HG02884 (cell line): ENCODE data around the gene CSNK1G3.

Experiments
- ATAC-seq: cut with Tn5 transposase; IDR thresholded peaks from one replicate; pipeline ENCODE4 v1.9.1; 2021; ENCODE audit warnings: mild to moderate bottlenecking, moderate library complexity; ENCODE audit not compliant: unreplicated experiment

CSNK1G3 gene

GRCh38 chr5:123554601-123555000 is 42.6 kb downstream of the CSNK1G3 start:
- ATAC-seq, result no peak

GRCh38 chr5:123557907-123558306 is 45.9 kb downstream of the CSNK1G3 start:
- ATAC-seq, result no peak

- no peak for ATAC-seq
Observed at GRCh38 chr5:123558762-123559433, 46.9 kb downstream of the CSNK1G3 start.

GRCh38 chr5:123559434-123559775 is 47.4 kb downstream of the CSNK1G3 start:
- no peak for ATAC-seq

GRCh38 chr5:123561230-123561629 is 49.3 kb downstream of the CSNK1G3 start:
- ATAC-seq, result no peak

- no peak for ATAC-seq
Observed at GRCh38 chr5:123571927-123572326, 60.0 kb downstream of the CSNK1G3 start.

GRCh38 chr5:123578390-123578789 is 66.4 kb downstream of the CSNK1G3 start:
- no peak for ATAC-seq

GRCh38 chr5:123579410-123579809 is 67.4 kb downstream of the CSNK1G3 start:
- ATAC-seq, result no peak

GRCh38 chr5:123582550-123583285 is 70.7 kb downstream of the CSNK1G3 start:
- no peak for ATAC-seq

- no peak for ATAC-seq
Observed at GRCh38 chr5:123585871-123586270, 73.9 kb downstream of the CSNK1G3 start.

- ATAC-seq, result no peak
Observed at GRCh38 chr5:123594434-123594833, 82.5 kb downstream of the CSNK1G3 start.

- no peak for ATAC-seq
Observed at GRCh38 chr5:123597018-123597417, 85.0 kb downstream of the CSNK1G3 start.

- peak; percentile 49 for ATAC-seq
Observed at GRCh38 chr5:123598028-123598689, 86.2 kb downstream of the CSNK1G3 start.

- no peak for ATAC-seq
Observed at GRCh38 chr5:123599171-123599570, 87.2 kb downstream of the CSNK1G3 start.

- no peak for ATAC-seq
Observed at GRCh38 chr5:123601610-123602009, 89.6 kb downstream of the CSNK1G3 start.

GRCh38 chr5:123605822-123606221 is 93.8 kb downstream of the CSNK1G3 start:
- peak; percentile 81 for ATAC-seq

- no peak for ATAC-seq
Observed at GRCh38 chr5:123610209-123610608, 98.2 kb downstream of the CSNK1G3 start.

- peak; percentile 66 for ATAC-seq
Observed at GRCh38 chr5:123610665-123611405, 98.9 kb downstream of the CSNK1G3 start.

GRCh38 chr5:123611406-123611709 is 99.4 kb downstream of the CSNK1G3 start:
- no peak for ATAC-seq

GRCh38 chr5:123617561-123617960 is 105.6 kb downstream of the CSNK1G3 start:
- ATAC-seq, result no peak

- no peak for ATAC-seq
Observed at GRCh38 chr5:123626051-123626450, 114.1 kb downstream of the CSNK1G3 start.
